KMS-11 (cell line): ENCODE data around the gene MACROD1.

Source experiments
- H2AFZ ChIP-seq: fragments of 200-600 bp; sonication (generic); 2 replicates; pipeline ENCODE4 v1.6.1; 2016; ENCODE audit warnings: antibody characterized with exemption, mixed run types, low read depth
- H3K27ac ChIP-seq: fragments of 200-600 bp; sonication (generic); 2 replicates; pipeline ENCODE4 v1.6.1; 2016; ENCODE audit warnings: mild to moderate bottlenecking, mixed run types
- H3K27me3 ChIP-seq: fragments of 200-600 bp; sonication (generic); 2 replicates; pipeline ENCODE4 v1.6.1; 2017; ENCODE audit warnings: mild to moderate bottlenecking, low read depth, mixed run types, moderate library complexity; ENCODE audit not compliant: insufficient read depth
- H3K36me3 ChIP-seq: fragments of 200-600 bp; sonication (generic); 2 replicates; pipeline ENCODE4 v1.6.1; 2017; ENCODE audit warnings: mild to moderate bottlenecking, mixed run types; ENCODE audit not compliant: insufficient read depth
- H3K4me1 ChIP-seq: fragments of 200-600 bp; sonication (generic); 2 replicates; pipeline ENCODE4 v1.6.1; 2016; ENCODE audit warnings: mild to moderate bottlenecking, low read depth, mixed run types; ENCODE audit not compliant: poor library complexity, severe bottlenecking
- H3K4me2 ChIP-seq: fragments of 200-600 bp; sonication (generic); 2 replicates; pipeline ENCODE4 v1.7.0; 2016; ENCODE audit warnings: mild to moderate bottlenecking, mixed run types
- H3K4me3 ChIP-seq: fragments of 200-600 bp; sonication (generic); IDR thresholded peaks from 2 replicates; pipeline ENCODE4 v1.6.1; 2017; ENCODE audit warnings: low read depth, low read length, mixed read lengths; ENCODE audit not compliant: insufficient read depth
- H3K79me2 ChIP-seq: fragments of 200-600 bp; sonication (generic); 2 replicates; pipeline ENCODE4 v1.6.1; 2016; ENCODE audit warnings: low read depth, mixed run types; ENCODE audit not compliant: insufficient read depth
- H3K9ac ChIP-seq: fragments of 200-600 bp; sonication (generic); 2 replicates; pipeline ENCODE4 v1.6.1; 2016; ENCODE audit warnings: mild to moderate bottlenecking, mixed run types
- H4K20me1 ChIP-seq: fragments of 200-600 bp; sonication (generic); 2 replicates; pipeline ENCODE4 v1.6.1; 2016; ENCODE audit warnings: mild to moderate bottlenecking, mixed run types; ENCODE audit not compliant: insufficient read depth
- CTCF ChIP-seq: fragments of 200-600 bp; sonication (generic); conservative IDR thresholded peaks from 2 replicates; pipeline ENCODE4 v1.6.1; 2017; ENCODE audit warnings: low read depth, mild to moderate bottlenecking, antibody characterized with exemption, low read length, moderate library complexity, mixed read lengths

Gene MACROD1

GRCh38 chr11:63961608-63962412 lies 204.1 kb downstream of the MACROD1 start:
- Histone ChIP-seq H3K79me2 (no peaks in the 10 kb centered on the region), H3K4me2 (no peak overlapping the region), H2AFZ (no peak overlapping the region), H3K4me1 (peaks cover 15% of the 10 kb centered on the region), H3K9ac (no peak overlapping the region), H3K36me3 (no peaks in the 10 kb centered on the region), H3K27ac (no peak overlapping the region), H3K27me3 (no peaks in the 10 kb centered on the region), H3K4me3 (no peak overlapping the region), H4K20me1 (no peaks in the 10 kb centered on the region)
- no peak for TF ChIP-seq CTCF

GRCh38 chr11:63958008-63958407 lies 207.9 kb downstream of the MACROD1 start:
- H3K36me3 ChIP-seq: no peaks in the 10 kb centered on the region
- no peak for TF ChIP-seq CTCF
- no peaks in the 10 kb centered on the region for H3K27me3 ChIP-seq
- H3K27ac ChIP-seq: no peak overlapping the region
- H3K4me1 ChIP-seq: peaks cover 15% of the 10 kb centered on the region
- no peaks in the 10 kb centered on the region for H4K20me1 ChIP-seq
- no peak overlapping the region for H3K4me3 ChIP-seq
- no peaks in the 10 kb centered on the region for H3K79me2 ChIP-seq
- no peak overlapping the region for H3K4me2 ChIP-seq
- H3K9ac ChIP-seq: no peak overlapping the region
- H2AFZ ChIP-seq: no peak overlapping the region

- Histone ChIP-seq H3K4me3 (no peak overlapping the region), H3K79me2 (no peaks in the 10 kb centered on the region), H3K27me3 (no peaks in the 10 kb centered on the region), H2AFZ (no peak overlapping the region), H4K20me1 (no peaks in the 10 kb centered on the region), H3K4me2 (no peak overlapping the region), H3K36me3 (no peaks in the 10 kb centered on the region), H3K9ac (no peak overlapping the region), H3K27ac (no peak overlapping the region), H3K4me1 (no peaks in the 10 kb centered on the region)
- no peak for TF ChIP-seq CTCF
Observed at GRCh38 chr11:63952570-63952969, 213.3 kb downstream of the MACROD1 start.

- Histone ChIP-seq H2AFZ (no peak overlapping the region), H3K4me2 (no peak overlapping the region)
Observed at GRCh38 chr11:63951779-63952536, 214.0 kb downstream of the MACROD1 start.

More at GRCh38 chr11:63951779-63952536, 214.0 kb downstream of the MACROD1 start:
- Histone ChIP-seq H3K4me3 (no peak overlapping the region), H3K27me3 (no peaks in the 10 kb centered on the region), H3K27ac (no peak overlapping the region), H3K9ac (no peak overlapping the region), H4K20me1 (no peaks in the 10 kb centered on the region), H3K36me3 (no peaks in the 10 kb centered on the region), H3K79me2 (no peaks in the 10 kb centered on the region), H3K4me1 (no peaks in the 10 kb centered on the region)
- no peak for TF ChIP-seq CTCF
